ENCODE data around the gene IGSF22.
"Not testable (repeated sequence)": the region's sequence is repeated elsewhere in the genome, so short reads cannot be mapped to it uniquely, and the experiment has no call there.

The IGSF22 gene

GRCh38 chr11:18691467-18692140, 34.4 kb downstream of the IGSF22 start:
- not testable (repeated sequence) for DNase-seq (ENCODE audit: low read depth in 2 of 2)

- DNase-seq (ENCODE audit: low read depth in 2 of 2), result no peak
Observed at GRCh38 chr11:18684267-18684666, 41.7 kb downstream of the IGSF22 start.

- no peak for DNase-seq (ENCODE audit: low read depth in 2 of 2)
Observed at GRCh38 chr11:18682466-18682865, 43.5 kb downstream of the IGSF22 start.

GRCh38 chr11:18681949-18682348, 44.0 kb downstream of the IGSF22 start:
- not testable (repeated sequence) for DNase-seq (ENCODE audit: low read depth in 2 of 2)

DNA sequence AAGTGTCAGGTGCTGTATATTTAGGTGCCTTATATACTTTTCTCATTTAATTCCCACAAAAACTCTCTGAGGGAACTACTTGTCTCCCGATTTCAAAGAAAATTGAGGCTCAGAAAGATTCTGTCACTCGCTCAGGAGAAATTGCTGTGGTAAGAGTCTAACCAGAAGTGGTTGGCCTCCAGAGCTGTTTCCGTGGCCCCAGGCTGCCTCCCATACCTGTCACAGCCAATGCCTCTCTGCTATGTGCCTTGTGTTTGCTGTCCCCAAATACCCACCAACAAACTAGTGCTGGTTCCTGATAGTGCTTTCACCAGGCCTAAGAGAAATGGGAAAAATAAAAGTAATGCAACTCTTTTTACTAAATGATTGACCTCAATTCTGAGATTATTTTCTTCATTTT, 48.4 kb downstream of the IGSF22 start:
- no peak for DNase-seq (ENCODE audit: low read depth in 2 of 2)

GRCh38 chr11:18676803-18677202, 49.2 kb downstream of the IGSF22 start:
- no peak for DNase-seq (ENCODE audit: low read depth in 2 of 2)

DNA sequence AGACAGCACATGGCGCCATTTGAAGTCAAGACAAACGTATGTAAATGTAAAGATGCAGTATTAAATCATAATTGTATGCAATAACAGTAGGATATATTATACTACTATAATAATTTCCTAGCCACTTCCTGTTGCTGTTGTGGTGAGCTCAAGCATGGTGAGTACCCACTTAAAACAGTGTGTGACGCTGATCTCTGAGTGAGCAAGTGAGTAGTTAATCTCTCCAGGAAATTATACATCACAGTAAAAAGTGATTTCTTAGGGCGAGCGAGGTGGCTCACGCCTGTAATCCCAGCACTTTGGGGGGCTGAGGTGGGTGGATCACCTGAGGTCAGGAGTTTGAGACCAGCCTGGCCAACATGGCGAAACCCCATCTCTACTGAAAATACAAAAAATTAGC, 53.8 kb downstream of the IGSF22 start:
- DNase-seq (ENCODE audit: low read depth in 2 of 2), result not testable (repeated sequence)

GRCh38 chr11:18671246-18671645, 54.7 kb downstream of the IGSF22 start:
- DNase-seq (ENCODE audit: low read depth in 2 of 2), result no peak

- DNase-seq (ENCODE audit: low read depth in 2 of 2), result no peak
Observed at GRCh38 chr11:18669711-18670110, 56.3 kb downstream of the IGSF22 start.

DNA sequence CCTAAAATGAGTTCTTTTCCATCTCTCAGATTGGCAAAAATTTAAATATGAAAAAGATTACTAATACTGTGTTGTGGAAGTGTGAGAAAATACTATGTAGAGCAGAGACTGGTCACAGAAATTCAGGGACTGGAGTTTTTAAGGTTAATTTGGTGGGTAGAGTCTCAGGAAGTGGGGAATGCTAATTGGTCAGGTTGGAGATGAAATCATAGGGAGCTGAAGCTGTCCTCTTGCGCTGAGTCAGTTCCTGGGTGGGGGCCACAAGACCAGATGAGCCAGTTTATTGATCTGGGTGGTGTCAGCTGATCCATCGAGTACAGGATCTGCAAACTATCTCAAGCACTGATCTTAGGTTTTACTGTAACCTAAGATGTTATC, 56.8 kb downstream of the IGSF22 start:
- DNase-seq (ENCODE audit: low read depth in 2 of 2), result no peak

- no peak for DNase-seq (ENCODE audit: low read depth in 2 of 2)
Observed at GRCh38 chr11:18668131-18668530, 57.9 kb downstream of the IGSF22 start.

DNA sequence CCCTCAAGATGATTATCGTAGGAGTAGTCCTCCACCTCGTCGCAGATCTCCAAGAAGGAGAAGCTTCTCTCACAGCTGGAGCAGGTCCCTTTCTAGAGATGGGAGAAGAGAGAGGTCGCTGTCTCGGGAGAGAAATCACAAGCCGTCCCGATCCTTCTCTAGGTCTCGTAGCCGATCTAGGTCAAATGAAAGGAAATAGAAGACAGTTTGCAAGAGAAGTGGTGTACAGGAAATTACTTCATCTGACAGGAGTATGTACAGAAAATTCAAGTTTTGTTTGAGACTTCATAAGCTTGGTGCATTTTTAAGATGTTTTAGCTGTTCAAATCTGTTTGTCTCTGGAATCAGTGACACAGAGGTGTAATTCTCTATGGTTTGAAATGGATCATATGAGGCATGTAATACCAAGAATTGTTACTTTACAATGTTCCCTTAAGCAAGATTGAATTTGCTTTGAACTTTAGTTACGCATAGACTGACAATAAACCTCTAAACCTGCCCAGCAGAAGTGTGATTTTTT, 60.6 kb downstream of the IGSF22 start:
- DNase-seq (ENCODE audit: low read depth in 2 of 2), result not testable (repeated sequence)

DNA sequence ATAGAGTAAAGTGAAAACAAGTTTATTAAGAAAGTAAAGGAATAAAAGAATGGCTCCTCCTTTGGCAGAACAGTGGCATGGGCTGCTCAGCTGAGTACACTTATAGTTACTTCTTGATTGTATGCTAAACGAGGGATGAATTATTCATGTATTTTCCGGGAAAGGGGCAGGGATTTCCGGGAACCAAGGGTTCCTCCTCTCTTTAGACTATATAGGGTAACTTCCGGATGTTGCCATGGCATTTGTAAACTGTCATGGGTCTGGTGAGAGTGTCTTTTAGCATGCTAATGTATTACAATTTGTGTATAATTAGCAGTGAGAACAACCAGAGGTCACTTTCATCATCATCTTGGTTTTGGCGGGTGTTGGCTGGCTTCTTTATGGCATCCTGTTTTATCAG, 68.3 kb downstream of the IGSF22 start:
- DNase-seq (ENCODE audit: low read depth in 2 of 2), result no peak

Data from stimulated activated CD4-positive, alpha-beta T cell treated with anti-CD3 and anti-CD28 coated beads, Interleukin-1b, Interleukin-23, amount 100 ng/mL, for 1 hour (primary cell).